Measurements from ENCODE around the gene CCL25. TPM values are rescaled to one million over a fixed set of nuclear protein-coding genes. Genes with fewer than 3 reads are reported as not detected.

Gene CCL25
- polyA plus RNA-seq, 1 of the 3 experiments (the other 2 are of a cell fraction) = not detected

DNA sequence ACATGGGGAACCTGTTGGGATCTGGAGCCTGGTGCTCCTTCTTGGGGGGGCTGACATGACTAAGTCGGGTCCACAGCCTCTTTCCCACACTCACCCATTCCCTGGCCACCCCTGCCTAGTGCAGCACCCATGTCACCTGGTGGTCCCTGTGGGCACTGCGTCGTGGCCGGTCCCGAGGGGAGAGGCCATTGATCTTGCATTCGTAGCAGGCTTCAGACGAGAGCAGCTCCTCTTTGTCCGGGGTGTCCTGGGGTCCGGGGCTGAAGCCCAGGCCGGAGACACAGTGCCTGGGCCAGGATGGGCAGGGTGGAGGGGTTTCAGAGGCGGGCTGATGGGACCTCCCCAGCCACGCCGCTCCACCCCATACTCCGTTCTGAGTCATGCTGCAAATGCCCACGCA lies 19.4 kb downstream of the CCL25 start:
- Histone ChIP-seq H3K9me3 (no peaks in the 10 kb centered on the region), H3K9ac (no peak overlapping the region), H3K36me3 (replicated peaks in 1 of 2; ENCODE audit: control insufficient read depth in 1 of 2, insufficient read depth in 2 of 2, low read length in 1 of 2) (no peaks in the 10 kb centered on the region), H3K4me1 (ENCODE audit: control insufficient read depth in 1 of 2, insufficient read depth in 2 of 2, low read depth in 1 of 2, low read length in 1 of 2) (no peaks in the 10 kb centered on the region), H3K4me3 (ENCODE audit: low read depth in 2 of 2, low read length in 1 of 2) (no peak overlapping the region), H3K79me2 (ENCODE audit: insufficient read depth) (no peaks in the 10 kb centered on the region), H2AFZ (ENCODE audit: low read depth) (no peak overlapping the region), H4K20me1 (ENCODE audit: insufficient read depth) (no peaks in the 10 kb centered on the region), H3K27ac (ENCODE audit: low read depth in 2 of 2, low read length in 1 of 2) (no peak overlapping the region), H3K4me2 (no peak overlapping the region), H3K27me3 (ENCODE audit: insufficient read depth) (no peaks in the 10 kb centered on the region), H3F3A (replicated peaks; ENCODE audit: insufficient read depth) (no peaks in the 10 kb centered on the region), H3K9me2 (no peaks in the 10 kb centered on the region)
- ChIA-PET CTCF (no interaction called here), POLR2A (no interaction called here)
- TF ChIP-seq JUND (IDR thresholded peaks at IDR 0.05) (no peak), RFX5 (IDR thresholded peaks at IDR 0.05; ENCODE audit: low read length) (no peak), RXRA (IDR thresholded peaks at IDR 0.05; ENCODE audit: borderline replicate concordance, low read depth) (no peak), EZH2phosphoT487 (IDR thresholded peaks at IDR 0.05; ENCODE audit: borderline replicate concordance, low read depth) (no peak), GABPA (IDR thresholded peaks at IDR 0.05; ENCODE audit: low read depth) (no peak), CHD2 (IDR thresholded peaks at IDR 0.05; ENCODE audit: low read length, partially characterized antibody) (no peak), NFIC (IDR thresholded peaks at IDR 0.05; ENCODE audit: borderline replicate concordance) (no peak), POLR2AphosphoS5 (IDR thresholded peaks at IDR 0.05; ENCODE audit: low read depth, low read length) (no peak), RAD21 (IDR thresholded peaks at IDR 0.05; ENCODE audit: low read length) (no peak), TEAD4 (IDR thresholded peaks at IDR 0.05; ENCODE audit: borderline replicate concordance, insufficient read depth) (no peak), CTCF (IDR thresholded peaks at IDR 0.05) (no peak)
- TF ChIP-seq, protein P1, sequence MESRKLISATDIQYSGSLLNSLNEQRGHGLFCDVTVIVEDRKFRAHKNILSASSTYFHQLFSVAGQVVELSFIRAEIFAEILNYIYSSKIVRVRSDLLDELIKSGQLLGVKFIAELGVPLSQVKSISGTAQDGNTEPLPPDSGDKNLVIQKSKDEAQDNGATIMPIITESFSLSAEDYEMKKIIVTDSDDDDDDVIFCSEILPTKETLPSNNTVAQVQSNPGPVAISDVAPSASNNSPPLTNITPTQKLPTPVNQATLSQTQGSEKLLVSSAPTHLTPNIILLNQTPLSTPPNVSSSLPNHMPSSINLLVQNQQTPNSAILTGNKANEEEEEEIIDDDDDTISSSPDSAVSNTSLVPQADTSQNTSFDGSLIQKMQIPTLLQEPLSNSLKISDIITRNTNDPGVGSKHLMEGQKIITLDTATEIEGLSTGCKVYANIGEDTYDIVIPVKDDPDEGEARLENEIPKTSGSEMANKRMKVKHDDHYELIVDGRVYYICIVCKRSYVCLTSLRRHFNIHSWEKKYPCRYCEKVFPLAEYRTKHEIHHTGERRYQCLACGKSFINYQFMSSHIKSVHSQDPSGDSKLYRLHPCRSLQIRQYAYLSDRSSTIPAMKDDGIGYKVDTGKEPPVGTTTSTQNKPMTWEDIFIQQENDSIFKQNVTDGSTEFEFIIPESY (IDR thresholded peaks at IDR 0.05; ENCODE audit: borderline replicate concordance, low read depth) = no peak
- TF ChIP-seq, protein P2, sequence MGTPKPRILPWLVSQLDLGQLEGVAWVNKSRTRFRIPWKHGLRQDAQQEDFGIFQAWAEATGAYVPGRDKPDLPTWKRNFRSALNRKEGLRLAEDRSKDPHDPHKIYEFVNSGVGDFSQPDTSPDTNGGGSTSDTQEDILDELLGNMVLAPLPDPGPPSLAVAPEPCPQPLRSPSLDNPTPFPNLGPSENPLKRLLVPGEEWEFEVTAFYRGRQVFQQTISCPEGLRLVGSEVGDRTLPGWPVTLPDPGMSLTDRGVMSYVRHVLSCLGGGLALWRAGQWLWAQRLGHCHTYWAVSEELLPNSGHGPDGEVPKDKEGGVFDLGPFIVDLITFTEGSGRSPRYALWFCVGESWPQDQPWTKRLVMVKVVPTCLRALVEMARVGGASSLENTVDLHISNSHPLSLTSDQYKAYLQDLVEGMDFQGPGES (IDR thresholded peaks at IDR 0.05; ENCODE audit: low read depth, low read length) = no peak
- TF ChIP-seq, protein P3, sequence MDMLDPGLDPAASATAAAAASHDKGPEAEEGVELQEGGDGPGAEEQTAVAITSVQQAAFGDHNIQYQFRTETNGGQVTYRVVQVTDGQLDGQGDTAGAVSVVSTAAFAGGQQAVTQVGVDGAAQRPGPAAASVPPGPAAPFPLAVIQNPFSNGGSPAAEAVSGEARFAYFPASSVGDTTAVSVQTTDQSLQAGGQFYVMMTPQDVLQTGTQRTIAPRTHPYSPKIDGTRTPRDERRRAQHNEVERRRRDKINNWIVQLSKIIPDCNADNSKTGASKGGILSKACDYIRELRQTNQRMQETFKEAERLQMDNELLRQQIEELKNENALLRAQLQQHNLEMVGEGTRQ (IDR thresholded peaks at IDR 0.05; ENCODE audit: borderline replicate concordance, low read depth, low read length) = no peak
- 52% methylated on average over 11 of the region's 15 CpGs for WGBS (ENCODE audit: low lambda C conversion rate)
- peak; percentile 27 for DNase-seq

All from SK-N-SH (cell line).